Epithelial cell of proximal tubule (primary cell): ENCODE measurements around the gene QSOX1. TPM values are rescaled to one million over a fixed set of nuclear protein-coding genes. Genes with fewer than 3 reads are reported as not detected.

Experiments
- DNase-seq: peaks from one replicate; pipeline ENCODE4 v3.0.0-alpha.2; 2011; ENCODE audit warnings: low read depth
- H3K4me3 ChIP-seq: 2 replicates; pipeline ENCODE4 v1.5.1; 2011; ENCODE audit warnings: low read depth, mild to moderate bottlenecking, low read length
- CTCF ChIP-seq: conservative IDR thresholded peaks from 2 replicates; pipeline ENCODE4 v1.5.1; 2012; ENCODE audit warnings: low read depth, mild to moderate bottlenecking, low read length
- total RNA-seq: library from RNA; depleted of rRNA; stranded (reverse); fragments of >200 nt; gene quantifications from 2 replicates; pipeline ENCODE4 v1.2.3, GENCODE V29; 2015

The QSOX1 gene
- total RNA-seq, 1 donor from 2014 or later: 247 TPM

- peak; percentile 95 for TF ChIP-seq CTCF
- DNase-seq: no peak
- H3K4me3 ChIP-seq: no peak overlapping the region
Observed at GRCh38 chr1:180252638-180253536, 98.2 kb downstream of the QSOX1 start.

Other genes starting within 250 kb of the QSOX1 start
- gene CEP350, start 200.1 kb upstream of the QSOX1 start, total RNA-seq: 15.8 and 26.4 TPM in 2 replicates
- gene LHX4, start 75.4 kb downstream of the QSOX1 start, total RNA-seq: 0.14 TPM in 1 of 2 replicates, not detected in the other